Neural progenitor cell (in vitro differentiated cells): ENCODE data around the gene MYH6. TPM values are rescaled to one million over a fixed set of nuclear protein-coding genes. Genes with fewer than 3 reads are reported as not detected.
A peak's percentile ranks its signal among the peaks of the same experiment; 100 is the strongest.

Experiments used
- DNase-seq: peaks from one replicate; pipeline ENCODE4 v3.0.0-alpha.2; 2016; ENCODE audit warnings: low spot score
- H2AFZ ChIP-seq: fragments of 200-600 bp; sonication (generic); replicated peaks from 2 replicates; pipeline ENCODE4 v1.6.1; 2016; ENCODE audit warnings: antibody characterized with exemption
- H3F3A ChIP-seq: fragments of 200-600 bp; sonication (generic); 2 replicates; pipeline ENCODE4 v1.6.1; 2016; ENCODE audit warnings: antibody characterized with exemption, low read depth
- H3K27ac ChIP-seq: fragments of 200-600 bp; sonication (generic); 2 replicates; pipeline ENCODE4 v1.5.1; 2016; ENCODE audit warnings: mild to moderate bottlenecking
- H3K27me3 ChIP-seq: fragments of 200-600 bp; sonication (generic); 2 replicates; pipeline ENCODE4 v1.6.1; 2016; ENCODE audit warnings: mild to moderate bottlenecking, moderate library complexity
- H3K36me3 ChIP-seq: fragments of 200-600 bp; sonication (generic); 2 replicates; pipeline ENCODE4 v1.5.1; 2016
- H3K4me1 ChIP-seq: fragments of 200-600 bp; sonication (generic); 2 replicates; pipeline ENCODE4 v1.6.1; 2016; ENCODE audit warnings: mixed run types
- H3K4me2 ChIP-seq: fragments of 200-600 bp; sonication (generic); 2 replicates; pipeline ENCODE4 v1.6.1; 2016
- H3K4me3 ChIP-seq: fragments of 200-600 bp; sonication (generic); 2 replicates; pipeline ENCODE4 v1.5.1; 2016
- H3K79me2 ChIP-seq: fragments of 200-600 bp; sonication (generic); 2 replicates; pipeline ENCODE4 v1.6.1; 2016; ENCODE audit warnings: low read depth
- H3K9ac ChIP-seq: fragments of 200-600 bp; sonication (generic); 2 replicates; pipeline ENCODE4 v1.6.1; 2016
- H3K9me3 ChIP-seq: fragments of 200-600 bp; sonication (generic); 2 replicates; pipeline ENCODE4 v1.5.1; 2016; ENCODE audit warnings: low read depth
- H4K20me1 ChIP-seq: fragments of 200-600 bp; sonication (generic); 2 replicates; pipeline ENCODE4 v1.6.1; 2016; ENCODE audit warnings: low read depth
- H3K27ac Mint-ChIP-seq: 3 replicates; pipeline ENCODE4 v1.8.0; 2021; ENCODE audit warnings: mixed read lengths
- H3K27me3 Mint-ChIP-seq: 2 replicates; pipeline ENCODE4 v1.8.0; 2022; ENCODE audit warnings: low read depth, mild to moderate bottlenecking, inconsistent platforms, moderate library complexity, mixed read lengths; ENCODE audit not compliant: insufficient read depth
- H3K36me3 Mint-ChIP-seq: 3 replicates; pipeline ENCODE4 v1.8.0; 2021; ENCODE audit warnings: mixed read lengths
- H3K4me1 Mint-ChIP-seq: 3 replicates; pipeline ENCODE4 v1.8.0; 2021; ENCODE audit warnings: mixed read lengths
- H3K4me3 Mint-ChIP-seq: 3 replicates; pipeline ENCODE4 v1.8.0; 2021; ENCODE audit warnings: mild to moderate bottlenecking, moderate library complexity, mixed read lengths
- H3K9me3 Mint-ChIP-seq: 3 replicates; pipeline ENCODE4 v1.8.0; 2020; ENCODE audit warnings: mixed read lengths
- EZH2 ChIP-seq: fragments of 200-600 bp; sonication (generic); IDR thresholded peaks from 2 replicates; pipeline ENCODE4 v1.6.1; 2017; ENCODE audit warnings: antibody characterized with exemption, mild to moderate bottlenecking, moderate library complexity
- EZH2phosphoT487 ChIP-seq: fragments of 200-600 bp; sonication (generic); IDR thresholded peaks from 2 replicates; pipeline ENCODE4 v1.6.1; 2017; ENCODE audit warnings: antibody characterized with exemption
- microRNA counts: library from miRNA; unstranded; fragments of <30 nt; microRNA quantifications from one replicate; lab custom pipeline; 2016
- microRNA-seq: library from miRNA; unstranded; fragments of <30 nt; microRNA quantifications from one replicate; pipeline ENCODE4, GENCODE V29; 2016
- small RNA-seq: library from RNA; depleted of rRNA; stranded (forward); fragments of <200 nt; gene quantifications from one replicate; pipeline ENCODE3, GENCODE V24; 2015
- total RNA-seq: library from RNA; depleted of rRNA; stranded (reverse); fragments of >200 nt; gene quantifications from 2 replicates; pipeline ENCODE4 v1.2.3, GENCODE V29; 2015; ENCODE audit warnings: low replicate concordance
- TF ChIP-seq, protein P1 (sequence below): fragments of 200-600 bp; sonication (generic); IDR thresholded peaks from 2 replicates; pipeline ENCODE4 v1.5.1; 2017; ENCODE audit warnings: antibody characterized with exemption, mild to moderate bottlenecking

MYH6 gene
- total RNA-seq, 1 donor from 2014 or later, result not detected

DNA sequence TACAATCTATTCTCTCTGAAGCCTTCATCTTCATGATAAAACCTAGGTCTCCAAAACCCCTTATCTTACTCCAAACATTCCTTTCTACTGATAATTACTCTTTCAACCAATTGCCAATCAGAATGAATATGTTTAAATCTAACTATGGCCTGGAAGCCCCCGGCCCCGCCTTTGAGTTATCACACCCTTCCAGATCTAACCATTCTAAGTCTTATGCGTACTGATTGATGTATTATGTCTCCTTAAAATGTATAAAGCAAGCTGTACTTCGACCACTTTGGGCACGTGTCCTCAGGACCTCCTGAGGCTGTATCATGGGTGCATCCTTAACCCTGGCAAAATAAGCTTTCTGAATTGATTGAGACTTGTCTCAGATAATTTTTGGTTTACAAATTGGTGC is 72.5 kb downstream of the MYH6 start:
- Histone ChIP-seq H3K27ac (no peak overlapping the region), H2AFZ (no peak overlapping the region), H3K79me2 (no peaks in the 10 kb centered on the region), H3K4me2 (no peak overlapping the region), H3F3A (no peaks in the 10 kb centered on the region), H3K9ac (no peak overlapping the region), H3K4me3 (no peak overlapping the region), H3K36me3 (no peaks in the 10 kb centered on the region), H3K27me3 (no peaks in the 10 kb centered on the region), H4K20me1 (no peaks in the 10 kb centered on the region), H3K9me3 (peaks cover 14% of the 10 kb centered on the region), H3K4me1 (no peaks in the 10 kb centered on the region)
- no peak for TF ChIP-seq EZH2phosphoT487
- TF ChIP-seq, protein P1, sequence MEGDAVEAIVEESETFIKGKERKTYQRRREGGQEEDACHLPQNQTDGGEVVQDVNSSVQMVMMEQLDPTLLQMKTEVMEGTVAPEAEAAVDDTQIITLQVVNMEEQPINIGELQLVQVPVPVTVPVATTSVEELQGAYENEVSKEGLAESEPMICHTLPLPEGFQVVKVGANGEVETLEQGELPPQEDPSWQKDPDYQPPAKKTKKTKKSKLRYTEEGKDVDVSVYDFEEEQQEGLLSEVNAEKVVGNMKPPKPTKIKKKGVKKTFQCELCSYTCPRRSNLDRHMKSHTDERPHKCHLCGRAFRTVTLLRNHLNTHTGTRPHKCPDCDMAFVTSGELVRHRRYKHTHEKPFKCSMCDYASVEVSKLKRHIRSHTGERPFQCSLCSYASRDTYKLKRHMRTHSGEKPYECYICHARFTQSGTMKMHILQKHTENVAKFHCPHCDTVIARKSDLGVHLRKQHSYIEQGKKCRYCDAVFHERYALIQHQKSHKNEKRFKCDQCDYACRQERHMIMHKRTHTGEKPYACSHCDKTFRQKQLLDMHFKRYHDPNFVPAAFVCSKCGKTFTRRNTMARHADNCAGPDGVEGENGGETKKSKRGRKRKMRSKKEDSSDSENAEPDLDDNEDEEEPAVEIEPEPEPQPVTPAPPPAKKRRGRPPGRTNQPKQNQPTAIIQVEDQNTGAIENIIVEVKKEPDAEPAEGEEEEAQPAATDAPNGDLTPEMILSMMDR, result no peak
- no peak for TF ChIP-seq EZH2
- no peak overlapping the region for H3K27ac Mint-ChIP-seq
- no peaks in the 10 kb centered on the region for H3K36me3 Mint-ChIP-seq
- DNase-seq, result no peak
- peaks cover 21% of the 10 kb centered on the region for H3K9me3 Mint-ChIP-seq
- H3K4me1 Mint-ChIP-seq, result no peaks in the 10 kb centered on the region
- H3K4me3 Mint-ChIP-seq, result no peak overlapping the region
- peaks cover 6% of the 10 kb centered on the region for H3K27me3 Mint-ChIP-seq

MicroRNAs encoded within 50 kb of the gene (microRNA counts, 767-probe panel; counts per million panel counts)
- microRNA hsa-miR-208a (lab: Ali Mortazavi, UCI), result 460 counts per million, percentile 90 among the panel's probes with 10 or more counts
- microRNA hsa-miR-208b (lab: Ali Mortazavi, UCI), result 460 counts per million, percentile 90 among the panel's probes with 10 or more counts

Small RNA genes within 50 kb of the gene (microRNA-seq; reads per million reads assigned to microRNA genes)
- gene MIR208A, result not detected
- 1.1 reads per million for gene MIR208B

Small RNA genes within 50 kb of the gene (small RNA-seq; reads per million reads assigned to genes)
- gene MIR208A (not detected), gene MIR208B (not detected)

Other genes with a start within 250 kb of the MYH6 start
- gene SLC7A8, start 224.6 kb downstream of the MYH6 start, total RNA-seq, result 56.5 and 83.7 TPM in 2 replicates
- 0.50 TPM in 1 of 2 replicates, not detected in the other for gene RNF212B, start 170.3 kb downstream of the MYH6 start, total RNA-seq
- gene HOMEZ, start 122.1 kb downstream of the MYH6 start, total RNA-seq, result 21.0 and 22.7 TPM in 2 replicates
- 6.3 and 10.6 TPM in 2 replicates for gene PPP1R3E, start 105.4 kb downstream of the MYH6 start, total RNA-seq
- gene BCL2L2, start 101.4 kb downstream of the MYH6 start, total RNA-seq, result 14.9 and 18.0 TPM in 2 replicates
- 264 and 298 TPM in 2 replicates for gene PABPN1, start 86.8 kb downstream of the MYH6 start, total RNA-seq
- 22.2 and 80.8 TPM in 2 replicates for gene SLC22A17, start 55.4 kb downstream of the MYH6 start, total RNA-seq
- 21.7 and 74.3 TPM in 2 replicates for gene EFS, start 43.1 kb downstream of the MYH6 start, total RNA-seq
- gene IL25, start 35.5 kb downstream of the MYH6 start, total RNA-seq, result not detected in 2 replicates
- 4.3 and 6.9 TPM in 2 replicates for gene CMTM5, start 31.2 kb downstream of the MYH6 start, total RNA-seq
- 0.19 TPM in 1 of 2 replicates, not detected in the other for gene MYH7, start 27.4 kb upstream of the MYH6 start, total RNA-seq
- gene NGDN, start 61.4 kb upstream of the MYH6 start, total RNA-seq, result 51.1 and 60.1 TPM in 2 replicates
- gene ZFHX2, start 143.5 kb upstream of the MYH6 start, total RNA-seq, result 0.90 and 2.2 TPM in 2 replicates
- gene THTPA, start 148.0 kb upstream of the MYH6 start, total RNA-seq, result 7.7 and 17.0 TPM in 2 replicates
- 65.4 and 126 TPM in 2 replicates for gene AP1G2, start 159.5 kb upstream of the MYH6 start, total RNA-seq
- gene JPH4, start 170.5 kb upstream of the MYH6 start, total RNA-seq, result 3.2 and 13.5 TPM in 2 replicates
- gene DHRS2, start 228.1 kb upstream of the MYH6 start, total RNA-seq, result 0.59 and 2.8 TPM in 2 replicates